GM18951 (cell line): ENCODE measurements around the gene ASCC1.

Experiments
- POLR2A ChIP-seq: IDR thresholded peaks from 4 replicates; pipeline ENCODE4 v1.6.1; 2011; ENCODE audit warnings: mild to moderate bottlenecking; ENCODE audit not compliant: insufficient read length, insufficient read depth; ENCODE audit errors: extremely low read depth
- in situ Hi-C: fragments of 300-500 bp; cut with MboI; formaldehyde crosslinking; loops from one replicate; pipeline ENCODE4 v1.12.0; 2022; ENCODE audit warnings: low sequenced_read_pairs, mixed read lengths, inconsistent platforms; ENCODE audit not compliant: unreplicated experiment

ASCC1 gene

GRCh38 chr10:72106154-72106849, 109.8 kb downstream of the ASCC1 start:
- no peak for TF ChIP-seq POLR2A
- in situ Hi-C loops, result no loop called here

- in situ Hi-C loops, result no loop called here
- no peak for TF ChIP-seq POLR2A
Measured at GRCh38 chr10:72105710-72106109, 110.4 kb downstream of the ASCC1 start.

- TF ChIP-seq POLR2A, result no peak
- in situ Hi-C loops, result no loop called here
Measured at GRCh38 chr10:72105098-72105475, 111.0 kb downstream of the ASCC1 start.

DNA sequence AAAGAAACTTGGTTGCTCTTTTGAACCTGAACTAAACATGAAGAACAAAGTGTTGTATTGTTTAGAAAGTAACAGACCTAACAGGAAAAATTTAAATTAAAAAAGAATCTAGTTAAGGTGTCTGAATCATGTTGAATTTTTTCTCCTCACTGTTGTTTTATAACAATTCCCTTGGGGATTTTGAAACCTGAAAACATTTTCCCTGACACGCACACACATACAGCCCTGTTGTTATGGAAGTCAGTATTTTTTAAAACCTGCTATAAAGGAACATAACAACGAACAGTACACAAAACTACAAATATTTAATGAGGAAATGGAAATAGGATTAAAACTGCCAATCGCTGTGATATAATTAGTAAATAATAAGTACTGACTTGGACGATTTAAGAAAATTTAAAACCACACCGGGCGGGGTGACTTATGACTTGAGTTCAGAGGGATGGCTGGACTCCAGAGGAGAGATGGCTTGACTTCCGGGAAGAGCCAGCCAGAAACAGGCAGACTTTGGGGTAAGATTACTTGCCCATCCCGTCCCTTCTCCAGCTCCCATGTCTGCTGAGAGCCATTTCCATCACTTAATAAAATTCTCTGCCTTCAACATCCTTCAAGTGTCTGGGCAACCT, 111.5 kb downstream of the ASCC1 start:
- no peak for TF ChIP-seq POLR2A
- in situ Hi-C loops, result no loop called here

DNA sequence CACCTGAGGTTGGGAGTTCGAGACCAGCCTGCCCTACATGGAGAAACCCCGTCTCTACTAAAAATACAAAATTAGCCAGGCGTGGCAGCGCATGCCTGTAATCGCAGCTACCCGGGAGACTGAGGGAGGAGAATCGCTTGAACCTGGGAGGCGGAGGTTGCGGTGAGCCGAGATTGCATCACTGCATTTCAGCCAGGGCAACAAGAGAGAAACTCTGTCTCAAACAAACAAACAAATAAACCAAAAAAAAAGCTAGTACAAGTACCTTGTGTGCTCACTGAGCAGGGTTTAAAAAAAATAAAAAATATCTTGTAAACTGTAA, 116.5 kb downstream of the ASCC1 start:
- no peak for TF ChIP-seq POLR2A
- in situ Hi-C loops, result no loop called here

GRCh38 chr10:72098836-72099599, 117.1 kb downstream of the ASCC1 start:
- TF ChIP-seq POLR2A, result no peak
- in situ Hi-C loops, result no loop called here

DNA sequence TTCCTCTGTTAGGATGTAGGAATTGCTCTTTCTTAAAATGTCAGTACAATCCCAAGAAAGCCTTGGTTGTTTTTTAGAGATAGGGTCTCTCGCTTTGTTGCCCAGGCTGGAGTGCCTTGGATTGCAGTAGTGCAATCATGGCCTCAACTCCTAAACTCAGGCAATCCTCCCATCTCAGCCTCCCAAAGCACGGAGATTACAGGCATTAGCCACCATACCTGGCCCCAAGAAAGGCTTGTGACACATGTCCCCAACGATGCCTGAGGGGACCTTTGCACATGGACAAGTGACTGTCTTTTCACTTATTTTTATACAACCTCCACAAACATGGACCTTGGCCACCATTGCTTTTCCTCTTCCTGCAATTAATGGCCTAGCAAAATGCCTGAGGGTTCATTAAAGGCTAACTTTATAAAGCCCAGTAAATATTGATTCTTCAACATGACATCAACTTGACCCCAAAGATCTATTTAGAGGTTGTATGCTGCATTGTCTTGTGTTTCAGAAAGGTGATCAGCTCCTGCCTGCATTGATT, 117.7 kb downstream of the ASCC1 start:
- in situ Hi-C loops, result no loop called here
- TF ChIP-seq POLR2A, result no peak

GRCh38 chr10:72097448-72098300, 118.4 kb downstream of the ASCC1 start:
- in situ Hi-C loops, result no loop called here
- no peak for TF ChIP-seq POLR2A

DNA sequence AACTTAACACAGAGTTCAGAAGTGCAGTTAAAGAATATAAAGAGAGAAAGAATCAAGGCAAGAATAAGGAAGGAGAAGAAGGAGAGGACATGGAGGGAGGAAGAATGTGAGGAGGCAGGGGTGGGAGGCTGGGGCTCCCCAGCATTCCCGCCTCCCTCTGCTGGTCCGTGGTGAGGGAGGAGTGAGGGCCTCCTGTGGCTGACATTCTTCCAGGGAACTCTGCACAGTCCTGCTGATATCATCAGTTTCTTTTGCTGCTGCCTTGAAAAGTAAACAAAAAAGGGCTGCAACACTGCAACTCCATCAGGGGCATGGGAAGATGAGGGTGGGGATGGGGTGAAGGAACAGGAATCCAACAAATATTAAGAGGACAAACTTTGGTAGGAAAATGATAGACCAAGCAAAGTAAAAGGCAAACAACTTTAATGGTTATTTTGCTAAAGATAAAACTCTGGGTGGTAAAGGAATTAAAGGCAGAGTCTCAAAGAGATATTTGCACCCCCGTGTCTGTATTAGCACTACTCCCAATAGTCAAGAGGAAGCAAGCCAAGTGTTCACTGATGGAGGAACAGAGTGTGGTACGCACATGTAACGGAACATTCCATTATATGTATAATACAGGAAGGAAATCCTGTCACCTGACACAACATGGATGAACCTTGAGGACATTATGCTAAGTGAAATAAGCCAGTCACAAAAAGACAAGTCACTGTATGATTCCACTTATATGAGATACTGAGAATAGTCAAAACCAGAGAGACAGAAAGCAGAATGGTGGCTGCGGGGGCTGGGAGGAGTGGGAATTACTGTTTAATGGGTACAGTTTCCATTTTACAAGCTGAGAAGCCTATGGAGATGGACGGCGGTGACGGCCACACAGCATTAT, 119.7 kb downstream of the ASCC1 start:
- no peak for TF ChIP-seq POLR2A
- in situ Hi-C loops, result no loop called here

GRCh38 chr10:72095195-72095594, 120.9 kb downstream of the ASCC1 start:
- no peak for TF ChIP-seq POLR2A
- in situ Hi-C loops, result no loop called here

GRCh38 chr10:72094574-72094973, 121.5 kb downstream of the ASCC1 start:
- in situ Hi-C loops, result no loop called here
- no peak for TF ChIP-seq POLR2A

DNA sequence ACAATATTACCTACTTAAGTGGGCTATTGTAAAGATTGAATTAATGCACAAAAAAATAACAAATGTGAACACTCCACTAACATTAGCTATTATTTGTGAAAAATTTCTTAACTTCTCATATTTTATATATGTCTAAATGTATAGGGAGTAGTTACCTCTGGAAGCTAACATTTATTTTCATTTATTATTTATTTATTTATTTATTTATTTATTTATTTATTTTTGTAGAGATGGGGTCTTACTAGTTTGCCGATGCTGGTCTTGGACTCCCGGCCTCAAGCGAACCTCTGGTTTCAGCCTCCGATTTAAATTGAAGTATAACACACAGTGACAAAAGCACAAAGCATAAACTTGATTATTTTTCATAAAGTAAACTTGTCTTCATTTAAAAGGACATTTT, 122.6 kb downstream of the ASCC1 start:
- TF ChIP-seq POLR2A, result no peak
- in situ Hi-C loops, result no loop called here
